GM21717 (cell line): ENCODE measurements around the gene NRIP3.

Experiments
- ATAC-seq: cut with Tn5 transposase; IDR thresholded peaks from one replicate; pipeline ENCODE4 v1.9.1; 2021; ENCODE audit warnings: mild to moderate bottlenecking, moderate library complexity; ENCODE audit not compliant: unreplicated experiment

NRIP3 gene

GRCh38 chr11:9003573-9004182, at the start of gene NRIP3:
Gene NRIP3 (minus strand): TSS chr11:9004001. CDS start chr11:9003935, 66 bp downstream.
- ATAC-seq, result no peak

- no peak for ATAC-seq
Observed at GRCh38 chr11:9052316-9052715, 48.5 kb upstream of the NRIP3 start.

DNA sequence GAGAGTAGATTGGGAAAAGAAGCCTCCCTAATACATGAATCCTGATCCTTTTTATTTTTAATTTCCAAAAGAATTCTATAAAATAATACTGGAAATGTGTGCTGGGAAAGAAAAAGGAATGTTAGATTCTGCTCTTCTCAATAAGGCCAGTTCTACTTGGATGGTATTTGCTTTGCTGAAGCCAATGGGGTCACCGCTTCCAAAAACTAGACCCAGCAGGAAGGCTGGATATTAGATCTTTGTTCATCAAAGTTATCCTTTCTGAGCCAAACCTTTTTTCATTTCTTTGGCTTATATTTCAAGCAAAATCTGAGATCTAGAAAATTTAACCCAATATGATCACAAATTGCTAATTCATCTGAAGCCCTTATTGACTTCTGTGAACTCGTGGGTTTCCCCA, 46.2 kb upstream of the NRIP3 start:
- ATAC-seq, result no peak

- no peak for ATAC-seq
Observed at GRCh38 chr11:9047964-9048523, 44.2 kb upstream of the NRIP3 start.

DNA sequence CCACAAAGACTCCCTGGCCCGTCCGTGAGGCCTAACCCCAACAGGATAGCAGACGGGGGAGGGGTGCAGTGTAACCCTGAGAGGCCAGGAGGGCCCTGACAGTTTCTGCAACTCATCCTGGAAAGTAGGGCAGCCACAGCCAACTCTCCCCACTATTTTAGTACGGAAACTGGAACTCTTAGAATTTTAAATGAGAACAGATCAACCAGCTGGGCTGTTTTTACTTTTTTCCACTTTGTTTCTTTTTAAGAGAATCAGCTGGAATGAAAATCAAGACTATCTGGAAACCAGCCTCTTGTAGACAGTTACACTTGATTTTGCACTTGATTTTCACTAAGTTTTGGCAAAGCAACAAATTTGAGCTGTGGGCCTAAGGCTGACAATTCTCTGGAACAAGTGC, 42.7 kb upstream of the NRIP3 start:
- no peak for ATAC-seq

- no peak for ATAC-seq
Observed at GRCh38 chr11:9042488-9042887, 38.7 kb upstream of the NRIP3 start.

GRCh38 chr11:9041747-9042146, 37.9 kb upstream of the NRIP3 start:
- ATAC-seq, result no peak

DNA sequence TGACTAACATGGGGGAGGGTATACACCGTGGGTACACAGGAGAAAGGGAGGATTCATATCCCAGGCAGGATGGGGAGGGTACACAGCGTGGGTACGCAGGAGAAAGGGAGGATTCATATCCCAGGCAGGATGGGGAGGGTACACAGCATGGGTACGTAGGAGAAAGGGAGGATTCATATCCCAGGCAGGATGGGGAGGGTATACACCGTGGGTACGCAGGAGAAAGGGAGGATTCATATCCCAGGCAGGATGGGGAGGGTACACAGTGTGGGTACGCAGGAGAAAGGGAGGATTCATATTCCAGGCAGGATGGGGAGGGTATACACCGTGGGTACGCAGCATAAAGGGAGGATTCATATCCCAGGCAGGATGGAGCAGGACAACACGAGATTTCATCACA, 36.6 kb upstream of the NRIP3 start:
- no peak for ATAC-seq

GRCh38 chr11:9039863-9040262, 36.1 kb upstream of the NRIP3 start:
- no peak for ATAC-seq

DNA sequence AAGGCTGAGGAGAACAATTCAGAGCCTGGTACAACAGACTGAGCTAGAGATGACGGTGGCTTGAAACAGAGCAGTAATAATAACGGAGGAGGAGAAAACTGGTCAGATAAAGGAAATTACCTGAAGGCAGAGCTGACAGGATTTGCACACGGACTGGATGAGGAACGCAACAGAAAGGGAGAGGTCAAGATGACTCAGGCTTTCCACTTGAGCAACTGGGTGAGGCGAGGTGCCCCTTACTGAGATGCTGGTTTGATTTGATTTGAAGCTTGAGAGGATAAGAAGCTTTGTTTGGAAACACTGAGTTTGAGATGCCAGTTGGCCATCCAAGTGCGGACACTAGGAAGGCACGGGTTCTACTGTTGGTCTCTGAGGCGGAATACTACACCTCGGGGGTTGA, 35.4 kb upstream of the NRIP3 start:
- no peak for ATAC-seq

GRCh38 chr11:9038541-9038940, 34.7 kb upstream of the NRIP3 start:
- ATAC-seq, result no peak

DNA sequence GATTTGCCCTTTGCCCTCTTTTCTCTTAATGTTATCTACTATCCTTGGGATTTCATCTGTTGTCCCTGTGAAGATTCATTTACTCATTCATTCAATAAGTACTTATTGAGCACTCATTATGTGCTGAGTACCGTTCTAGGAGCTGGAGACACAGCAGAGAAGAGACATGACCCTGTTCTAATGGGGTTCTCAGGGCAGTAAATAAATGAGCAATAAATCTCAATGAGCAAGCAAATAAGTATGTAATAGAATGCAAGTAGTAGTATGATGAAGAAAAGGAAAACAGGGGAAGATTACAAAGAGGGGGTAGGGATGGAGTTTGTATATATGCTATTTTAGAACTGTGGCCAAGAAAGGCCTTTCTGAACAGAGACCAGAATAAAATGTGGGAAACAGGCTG, 34.2 kb upstream of the NRIP3 start:
- ATAC-seq, result no peak

DNA sequence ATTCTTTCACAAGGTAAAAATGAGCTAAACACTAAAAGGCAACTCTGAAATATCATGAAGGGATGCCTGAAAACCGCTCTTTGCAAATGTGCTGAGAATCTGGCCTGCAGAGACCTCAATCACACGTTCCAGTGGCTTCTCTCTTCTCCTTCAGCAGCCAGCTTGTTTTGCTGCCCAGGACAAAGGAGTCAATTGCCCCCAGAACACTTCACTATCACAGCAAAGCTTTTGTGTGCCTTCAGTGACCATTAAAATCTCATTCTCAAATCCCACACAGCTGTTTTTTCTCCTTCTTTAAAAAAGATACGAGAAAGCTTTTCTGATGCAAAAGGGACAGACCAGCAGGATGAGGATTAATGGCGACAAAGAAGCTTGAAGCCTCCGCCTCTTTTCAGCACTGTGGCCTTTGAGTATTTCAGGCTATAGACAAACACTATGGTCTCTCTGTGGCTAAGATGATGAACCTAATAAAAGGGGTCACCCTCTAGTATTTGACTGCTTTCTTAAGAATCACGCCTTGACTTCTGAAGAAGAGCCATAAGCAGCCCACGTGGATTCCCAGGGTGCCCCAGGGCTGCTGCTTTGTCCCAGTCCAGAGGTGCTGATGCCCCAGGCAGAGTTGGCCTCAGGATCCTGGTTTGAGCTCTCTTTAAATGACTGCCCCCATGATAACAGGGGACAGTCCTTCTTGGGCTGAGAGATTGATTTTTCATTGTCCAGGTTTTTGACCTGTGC, 33.4 kb upstream of the NRIP3 start:
- no peak for ATAC-seq

DNA sequence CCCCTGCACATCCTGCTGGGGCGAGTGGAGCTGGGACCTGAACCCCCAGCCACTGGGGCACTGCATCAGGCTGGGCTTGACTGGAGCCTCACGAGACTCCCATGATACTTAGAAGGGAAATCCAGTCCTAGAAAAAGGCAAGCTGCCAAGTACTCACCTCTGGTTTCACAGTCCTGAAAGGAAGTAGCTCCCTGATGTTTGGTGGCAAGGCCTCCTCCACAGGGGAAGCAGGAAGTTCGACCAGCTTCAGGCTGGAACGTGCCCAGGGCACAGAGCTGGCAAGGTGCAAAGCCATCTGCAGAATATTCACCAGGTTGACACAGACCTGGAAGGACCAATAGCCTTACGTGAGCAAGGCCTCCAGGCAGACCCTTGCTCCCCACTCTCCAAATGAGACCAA, 26.8 kb upstream of the NRIP3 start:
- ATAC-seq, result no peak

- ATAC-seq, result no peak
Observed at GRCh38 chr11:9029422-9029821, 25.6 kb upstream of the NRIP3 start.

DNA sequence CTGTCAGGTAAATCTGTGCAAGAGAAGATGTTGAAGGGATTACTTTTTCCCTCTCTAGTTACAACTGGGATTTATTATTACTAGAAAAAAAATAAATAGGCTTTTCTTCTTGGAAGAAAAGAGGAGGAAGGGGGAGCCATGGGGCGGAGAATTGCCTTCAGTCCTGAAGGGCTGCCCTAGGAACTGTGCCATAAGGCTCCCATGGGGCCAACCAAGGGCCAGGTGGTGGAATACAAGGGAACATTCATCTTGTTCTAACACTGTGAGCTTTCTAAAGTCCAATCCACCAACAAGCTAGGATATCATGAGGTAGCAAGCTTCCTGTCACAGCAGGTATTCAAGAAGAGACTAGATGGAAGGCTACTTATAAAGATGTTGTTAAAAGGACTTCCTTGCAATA, 24.8 kb upstream of the NRIP3 start:
- ATAC-seq, result no peak

DNA sequence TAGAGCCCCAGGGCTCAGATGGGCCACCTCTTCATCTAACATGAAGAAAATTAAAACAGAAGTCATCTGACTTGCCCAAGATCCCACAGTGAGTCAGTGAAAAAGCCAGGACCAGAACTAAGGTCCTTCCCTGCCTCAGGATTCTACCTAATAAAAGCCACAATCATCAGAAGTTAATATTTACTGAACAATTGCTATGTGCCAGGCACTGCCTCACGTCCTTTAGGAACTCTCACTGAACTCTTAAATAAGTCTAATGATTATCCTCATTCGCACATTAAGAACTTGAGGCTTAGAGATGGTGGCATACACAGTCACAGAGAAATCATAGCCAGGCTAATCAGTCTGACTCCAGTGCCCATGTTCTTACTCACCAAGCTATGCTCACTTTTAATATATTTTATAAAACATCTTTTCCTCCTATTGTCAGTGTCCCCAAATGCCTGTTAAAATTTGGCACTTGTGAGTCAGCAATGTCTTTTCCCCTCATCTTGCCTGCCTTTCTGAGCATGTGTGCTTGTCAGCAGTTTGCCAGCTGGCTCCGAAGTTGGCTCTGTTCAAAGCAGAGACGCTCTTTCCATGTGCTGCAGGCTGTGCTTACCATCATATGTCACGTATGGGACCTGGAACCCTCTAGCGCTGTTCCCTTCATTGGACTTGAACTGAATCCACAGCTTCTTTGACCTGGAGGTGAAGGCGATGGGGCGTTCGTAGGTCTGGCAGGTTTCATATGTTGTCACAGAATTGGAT, 21.5 kb upstream of the NRIP3 start:
- no peak for ATAC-seq

GRCh38 chr11:9022961-9023680, 19.3 kb upstream of the NRIP3 start:
- no peak for ATAC-seq

DNA sequence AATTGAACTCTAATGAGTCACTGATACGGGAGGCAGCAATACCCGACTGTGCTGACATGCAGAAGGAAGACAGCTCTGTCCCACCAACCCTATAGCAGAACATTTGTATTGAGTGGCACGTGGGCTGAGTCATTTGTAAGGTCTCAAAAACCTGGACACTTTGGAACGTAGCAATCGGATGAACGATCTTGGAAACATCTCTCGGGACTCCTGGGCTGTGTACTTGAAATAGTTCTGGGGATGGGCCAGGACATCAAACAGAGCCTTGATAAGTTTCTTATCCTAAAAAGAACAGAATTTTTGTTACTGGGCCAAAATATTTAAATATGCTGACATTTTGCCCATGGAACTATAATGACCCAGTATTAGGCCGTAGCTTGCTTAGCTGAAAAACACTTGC, 17.1 kb upstream of the NRIP3 start:
- no peak for ATAC-seq

DNA sequence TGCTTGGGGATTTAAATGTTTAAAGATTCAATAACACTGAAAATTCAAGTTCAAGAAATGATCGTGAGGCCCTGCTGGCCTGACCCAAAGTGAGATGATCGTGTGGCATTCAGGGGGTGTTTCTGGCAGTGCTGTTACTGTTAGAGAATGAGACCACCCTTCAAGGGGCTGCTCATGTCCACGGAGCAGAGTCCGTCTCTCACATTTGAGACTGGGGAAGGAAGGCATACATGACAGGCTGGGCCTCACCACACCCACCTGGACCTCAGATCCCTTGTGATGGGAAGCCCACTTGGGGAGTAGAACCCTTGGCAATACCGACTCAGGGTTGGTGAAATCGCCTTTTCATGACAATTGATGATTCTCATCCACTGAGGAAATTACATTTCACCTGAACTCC, 16.1 kb upstream of the NRIP3 start:
- ATAC-seq, result no peak

GRCh38 chr11:9017773-9018172, 14.0 kb upstream of the NRIP3 start:
- no peak for ATAC-seq
